ENCODE results near the gene RBMX2. TPM values are rescaled to one million over a fixed set of nuclear protein-coding genes. Genes with fewer than 3 reads are reported as not detected.
"Not testable (repeated sequence)": the region's sequence is repeated elsewhere in the genome, so short reads cannot be mapped to it uniquely, and the experiment has no call there.

RBMX2 gene, protein sequence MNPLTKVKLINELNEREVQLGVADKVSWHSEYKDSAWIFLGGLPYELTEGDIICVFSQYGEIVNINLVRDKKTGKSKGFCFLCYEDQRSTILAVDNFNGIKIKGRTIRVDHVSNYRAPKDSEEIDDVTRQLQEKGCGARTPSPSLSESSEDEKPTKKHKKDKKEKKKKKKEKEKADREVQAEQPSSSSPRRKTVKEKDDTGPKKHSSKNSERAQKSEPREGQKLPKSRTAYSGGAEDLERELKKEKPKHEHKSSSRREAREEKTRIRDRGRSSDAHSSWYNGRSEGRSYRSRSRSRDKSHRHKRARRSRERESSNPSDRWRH
- 15.5 and 21.6 TPM in 2 replicates for total RNA-seq (2014; rRNA removed)
- 18.6 TPM for polyA plus RNA-seq (2012)

DNA sequence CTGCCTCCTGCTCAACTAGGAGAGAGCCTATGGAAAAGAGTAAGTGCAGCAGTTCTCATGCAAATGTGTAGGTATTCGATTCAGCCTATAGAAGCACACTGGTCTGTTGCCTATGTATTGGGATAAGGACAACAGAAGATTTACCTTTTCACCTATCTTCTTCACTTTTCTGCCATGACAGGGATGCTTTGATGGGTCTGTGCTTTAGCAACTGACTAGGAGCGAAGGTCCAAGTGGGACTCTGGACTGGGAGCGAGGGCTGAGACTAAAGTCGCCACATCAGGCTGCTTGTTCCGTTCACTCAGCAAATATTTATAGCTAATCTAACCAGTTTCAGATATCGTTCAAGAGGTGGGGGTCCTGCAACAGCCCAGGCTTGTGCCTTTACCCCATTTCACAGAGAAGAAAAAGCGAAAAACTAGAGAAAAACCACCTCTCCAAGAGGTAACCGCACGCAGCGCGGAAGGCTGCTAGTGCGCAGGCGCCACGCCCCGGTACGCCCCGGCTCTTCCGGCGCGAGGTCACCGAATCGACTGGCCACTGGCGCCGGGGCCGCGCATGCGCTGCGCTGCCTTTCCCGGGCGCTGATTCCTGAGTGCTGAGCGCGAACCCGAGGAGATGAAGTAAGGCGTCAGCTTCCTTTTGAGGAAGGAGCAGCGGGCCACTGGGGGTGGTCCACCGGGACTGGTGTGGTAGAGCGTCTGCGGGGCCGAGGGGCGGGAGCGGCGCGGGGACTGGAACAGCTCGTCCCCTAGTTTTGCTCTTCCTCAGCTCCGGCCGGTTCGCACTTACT lies at the start of gene RBMX2:
Gene RBMX2 (plus strand): TSS at position 573 of the 793 bp plus-strand sequence. CDS start 46 bp downstream, at position 619.
- peak; percentile 60 for DNase-seq (ENCODE audit: low read depth)

DNA sequence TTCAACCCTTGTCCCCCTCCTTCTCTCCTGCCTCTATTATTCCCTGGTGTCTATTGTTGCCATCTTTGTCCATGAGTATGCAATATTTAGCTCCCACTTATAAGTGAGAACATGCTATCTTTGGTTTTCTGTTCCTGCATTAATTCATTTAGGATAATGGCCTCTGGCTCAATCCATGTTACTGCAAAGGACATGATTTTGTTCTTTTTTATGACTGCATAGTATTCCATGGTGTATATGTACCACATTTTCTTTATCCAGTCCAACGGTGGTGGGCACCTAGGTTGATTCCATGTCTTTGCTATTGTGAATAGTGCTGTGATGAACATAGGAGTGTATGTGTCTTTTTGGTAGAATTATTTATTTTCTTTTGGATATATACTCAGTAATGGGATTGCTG lies 49.7 kb upstream of the RBMX2 start:
- DNase-seq (ENCODE audit: low read depth) = not testable (repeated sequence)

- DNase-seq (ENCODE audit: low read depth) = no peak
Measured at GRCh38 chrX:130376077-130376476, 25.7 kb upstream of the RBMX2 start.

GRCh38 chrX:130378024-130378669 lies 23.6 kb upstream of the RBMX2 start:
- DNase-seq (ENCODE audit: low read depth) = no peak

DNA sequence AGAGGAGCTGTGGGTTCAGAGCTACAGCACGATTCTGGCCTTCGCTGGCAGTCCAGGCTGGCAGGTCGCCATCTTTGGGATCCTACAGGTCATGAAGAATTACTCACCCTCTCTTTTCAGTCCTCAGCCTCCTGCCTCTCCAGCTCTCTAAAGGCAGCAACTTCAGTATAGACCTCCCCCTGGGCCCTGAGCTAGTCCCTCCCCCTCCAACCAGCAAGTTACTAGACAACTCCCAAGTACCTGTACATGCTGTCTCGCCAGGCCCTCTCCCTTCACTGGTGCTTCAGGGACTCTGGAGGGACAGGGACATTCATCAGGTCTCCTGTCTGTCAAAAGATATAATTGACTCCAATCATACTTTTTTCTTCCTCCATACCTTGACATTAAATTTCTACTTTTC lies 16.3 kb upstream of the RBMX2 start, which contains the start of gene GPR119:
Gene GPR119 (minus strand): TSS at position 155 of the 400 bp plus-strand sequence. CDS start 227 bp downstream, outside the sequence.
- DNase-seq (ENCODE audit: low read depth) = no peak

GRCh38 chrX:130386408-130386808 lies 15.4 kb upstream of the RBMX2 start:
- DNase-seq (ENCODE audit: low read depth) = no peak

- DNase-seq (ENCODE audit: low read depth) = peak; percentile 38
Measured at GRCh38 chrX:130393451-130394074, 8.2 kb upstream of the RBMX2 start.

GRCh38 chrX:130395341-130395740 lies 6.4 kb upstream of the RBMX2 start:
- peak; percentile 27 for DNase-seq (ENCODE audit: low read depth)

- no peak for DNase-seq (ENCODE audit: low read depth)
Measured at GRCh38 chrX:130402208-130402684, 459 bp downstream of the RBMX2 start.

DNA sequence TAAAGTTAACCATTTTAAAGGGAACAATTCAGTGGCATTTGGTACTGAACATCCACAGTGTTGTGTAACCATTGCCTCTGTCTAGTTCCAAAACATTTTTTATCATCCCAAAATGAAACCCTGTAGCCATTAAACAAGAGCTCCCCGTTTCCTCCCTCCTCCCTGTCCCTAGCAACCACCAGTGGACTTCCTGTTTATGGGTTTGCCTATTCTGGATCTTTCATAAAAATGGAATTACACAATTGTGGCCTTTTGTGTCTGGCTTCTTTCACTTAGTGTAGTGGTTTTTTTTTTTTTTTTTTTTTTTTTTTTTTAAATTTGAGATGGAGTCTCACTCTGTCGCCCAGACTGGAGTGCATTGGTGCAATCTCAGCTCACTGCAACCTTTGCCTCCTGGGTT lies 11.6 kb downstream of the RBMX2 start:
- DNase-seq (ENCODE audit: low read depth) = no peak

DNA sequence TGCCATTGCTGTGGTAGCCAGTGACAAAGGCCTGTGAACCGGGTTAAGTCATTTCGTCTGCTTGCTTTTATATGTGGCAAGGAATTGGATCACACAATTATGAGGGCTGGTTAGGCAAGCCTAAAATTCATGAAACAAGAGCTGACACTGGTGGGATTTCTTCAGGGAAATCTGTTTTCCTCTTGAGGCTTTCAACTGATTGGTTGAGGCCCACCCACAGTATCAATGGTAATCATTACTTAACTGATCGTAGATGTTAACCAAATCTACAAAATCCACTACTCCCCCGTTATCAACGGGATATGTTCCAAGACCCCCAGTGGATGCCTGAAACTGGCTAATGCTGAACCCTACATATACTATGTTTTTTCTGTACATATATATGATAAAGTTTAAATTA lies 13.0 kb downstream of the RBMX2 start:
- no peak for DNase-seq (ENCODE audit: low read depth)

GRCh38 chrX:130415201-130415600 lies 13.4 kb downstream of the RBMX2 start:
- DNase-seq (ENCODE audit: low read depth) = no peak

- DNase-seq (ENCODE audit: low read depth) = no peak
Measured at GRCh38 chrX:130416785-130417184, 15.0 kb downstream of the RBMX2 start.

- no peak for DNase-seq (ENCODE audit: low read depth)
Measured at GRCh38 chrX:130418066-130418465, 16.3 kb downstream of the RBMX2 start.

DNA sequence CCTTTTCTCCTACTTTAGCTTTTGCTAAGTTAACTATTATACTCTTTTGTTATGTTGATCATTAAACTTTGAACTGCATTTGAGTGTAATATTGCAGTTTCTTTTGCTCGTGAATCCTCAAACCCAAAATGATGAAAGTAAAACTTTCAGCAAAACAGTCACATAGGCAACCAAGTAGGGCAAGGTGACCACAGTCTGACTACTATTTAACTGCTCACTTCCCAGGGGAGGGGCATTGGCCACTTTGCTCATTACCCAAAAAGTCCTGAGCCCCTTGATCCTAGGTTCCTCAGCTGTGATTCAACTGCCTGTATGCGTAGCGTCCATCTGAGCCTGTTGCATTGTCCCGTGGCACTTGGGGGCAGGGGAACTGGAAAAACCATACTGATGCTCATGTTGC lies 17.0 kb downstream of the RBMX2 start:
- DNase-seq (ENCODE audit: low read depth) = no peak

GRCh38 chrX:130419263-130419662 lies 17.5 kb downstream of the RBMX2 start:
- no peak for DNase-seq (ENCODE audit: low read depth)

DNA sequence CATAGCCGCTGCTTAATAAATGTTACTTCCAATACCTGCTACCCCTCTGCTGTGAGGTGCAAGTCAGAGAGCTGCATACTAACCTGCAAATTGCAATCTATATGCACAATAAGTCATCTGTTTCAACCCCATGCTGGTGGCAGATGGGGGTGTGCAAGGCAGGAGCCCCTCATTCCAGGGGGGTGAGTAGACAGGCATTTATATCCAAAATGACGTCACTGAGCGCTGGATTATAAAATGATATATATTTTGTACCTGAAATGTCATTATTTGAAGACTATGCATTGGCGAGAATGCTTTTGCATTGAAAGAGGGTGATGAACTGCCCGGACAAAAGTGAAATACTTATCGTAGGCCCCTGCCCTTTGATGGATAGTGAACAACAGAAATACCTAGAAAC lies 24.7 kb downstream of the RBMX2 start:
- no peak for DNase-seq (ENCODE audit: low read depth)

DNA sequence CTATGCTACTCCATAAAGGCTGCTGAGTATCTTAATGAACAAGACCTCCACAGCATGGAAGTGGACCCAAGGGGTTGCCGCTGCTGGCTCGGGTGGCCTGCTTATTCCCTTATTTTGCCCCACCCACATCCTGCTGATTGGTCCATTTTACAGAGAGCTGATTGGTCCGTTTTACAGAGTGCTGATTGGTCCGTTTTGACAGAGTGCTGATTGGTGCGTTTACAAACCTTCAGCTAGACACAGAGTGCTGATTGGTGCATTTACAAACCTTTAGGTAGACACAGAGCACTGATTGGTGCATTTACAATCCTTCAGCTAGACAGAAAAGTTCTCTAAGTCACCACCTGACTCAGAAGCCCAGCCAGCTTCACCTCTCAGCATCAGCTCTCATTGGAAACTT lies 27.4 kb downstream of the RBMX2 start:
- not testable (repeated sequence) for DNase-seq (ENCODE audit: low read depth)

DNA sequence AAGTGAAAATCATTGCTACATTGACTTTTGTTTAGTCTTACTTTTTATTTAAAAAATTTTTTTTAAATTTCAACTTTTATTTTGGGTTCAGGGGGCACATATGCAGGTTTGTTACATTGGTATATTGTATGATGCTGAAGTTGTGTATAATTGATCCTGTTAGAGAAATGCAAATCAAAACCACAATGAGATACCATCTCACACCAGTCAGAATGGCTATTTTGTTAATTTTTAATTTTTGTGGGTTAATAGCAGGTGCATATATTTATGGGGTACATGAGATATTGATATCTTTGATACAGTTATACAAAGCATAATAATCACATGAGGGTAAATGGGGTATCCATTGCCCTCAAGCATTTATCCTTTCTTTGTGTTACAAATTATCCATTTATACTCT lies 34.1 kb downstream of the RBMX2 start:
- DNase-seq (ENCODE audit: low read depth) = no peak

- DNase-seq (ENCODE audit: low read depth) = not testable (repeated sequence)
Measured at GRCh38 chrX:130437996-130438395, 36.2 kb downstream of the RBMX2 start.

GRCh38 chrX:130443875-130444274 lies 42.1 kb downstream of the RBMX2 start:
- no peak for DNase-seq (ENCODE audit: low read depth)
